GM19239 (cell line): ENCODE results near the gene ABCB11.

ENCODE experiments used
- DNase-seq: peaks from one replicate; pipeline ENCODE4 v3.0.0; 2011; ENCODE audit warnings: low spot score; ENCODE audit not compliant: insufficient read length
- FAIRE-seq: peaks from 2 replicates; lab custom pipeline; 2011; peaks lifted over from hg19 to GRCh38; lab: Jason Lieb, UNC

Gene ABCB11

GRCh38 chr2:169010633-169011460 lies 20.3 kb downstream of the ABCB11 start:
- DNase-seq, result no peak
- FAIRE-seq, result no peak

GRCh38 chr2:169009865-169010579 lies 21.1 kb downstream of the ABCB11 start:
- FAIRE-seq, result no peak
- no peak for DNase-seq

- DNase-seq (no peak), FAIRE-seq (no peak)
Measured at GRCh38 chr2:169007941-169008340, 23.2 kb downstream of the ABCB11 start.

- DNase-seq (no peak), FAIRE-seq (no peak)
Measured at GRCh38 chr2:169007356-169007755, 23.8 kb downstream of the ABCB11 start.

- no peak for FAIRE-seq
- no peak for DNase-seq
Measured at GRCh38 chr2:169006665-169007064, 24.5 kb downstream of the ABCB11 start.

- no peak for DNase-seq
- no peak for FAIRE-seq
Measured at GRCh38 chr2:169005994-169006393, 25.1 kb downstream of the ABCB11 start.

GRCh38 chr2:169005080-169005598 lies 26.0 kb downstream of the ABCB11 start:
- DNase-seq (no peak), FAIRE-seq (no peak)

GRCh38 chr2:169002161-169002738 lies 28.9 kb downstream of the ABCB11 start:
- DNase-seq (no peak), FAIRE-seq (no peak)

GRCh38 chr2:169001116-169001815 lies 29.9 kb downstream of the ABCB11 start:
- no peak for DNase-seq
- no peak for FAIRE-seq

GRCh38 chr2:168999668-169000213 lies 31.4 kb downstream of the ABCB11 start:
- DNase-seq (no peak), FAIRE-seq (no peak)

- no peak for FAIRE-seq
- no peak for DNase-seq
Measured at GRCh38 chr2:168998609-168999211, 32.4 kb downstream of the ABCB11 start.

GRCh38 chr2:168997794-168998193 lies 33.3 kb downstream of the ABCB11 start:
- DNase-seq (no peak), FAIRE-seq (no peak)

- DNase-seq (no peak), FAIRE-seq (no peak)
Measured at GRCh38 chr2:168997118-168997521, 34.0 kb downstream of the ABCB11 start.

GRCh38 chr2:168995744-168996143 lies 35.4 kb downstream of the ABCB11 start:
- DNase-seq, result no peak
- FAIRE-seq, result no peak

- DNase-seq (no peak), FAIRE-seq (no peak)
Measured at GRCh38 chr2:168993538-168993937, 37.6 kb downstream of the ABCB11 start.

GRCh38 chr2:168992591-168993349 lies 38.4 kb downstream of the ABCB11 start:
- FAIRE-seq (no peak), DNase-seq (no peak)

GRCh38 chr2:168992026-168992425 lies 39.1 kb downstream of the ABCB11 start:
- FAIRE-seq (no peak), DNase-seq (no peak)

- DNase-seq, result no peak
- no peak for FAIRE-seq
Measured at GRCh38 chr2:168988755-168989154, 42.4 kb downstream of the ABCB11 start.

- DNase-seq (no peak), FAIRE-seq (no peak)
Measured at GRCh38 chr2:168986398-168986943, 44.7 kb downstream of the ABCB11 start.
